OCI-LY7 (cell line): Measurements from ENCODE around the gene PARP14. TPM values are rescaled to one million over a fixed set of nuclear protein-coding genes. Genes with fewer than 3 reads are reported as not detected.

ENCODE experiments used
- BruUV-seq: library from RNA; stranded (reverse); fragments of 400-500 nt; replicated peaks from 2 replicates; lab custom pipeline; 2021; lab: Mats Ljungman, UMichigan
- CTCF ChIA-PET: fragments of 300-600 bp; sonication (Branson Sonifier 250); formaldehyde crosslinking; loops from one replicate; lab custom pipeline; 2022; ENCODE audit warnings: antibody characterized with exemption; ENCODE audit not compliant: unreplicated experiment; lab: Charles Lee
- POLR2A ChIA-PET: fragments of 300-600 bp; sonication (Branson Sonifier 250); formaldehyde crosslinking; loops from one replicate; lab custom pipeline; 2022; ENCODE audit warnings: antibody characterized with exemption; lab: Charles Lee
- DNase-seq: peaks from one replicate; pipeline ENCODE4 v3.0.0-alpha.2; 2015; ENCODE audit warnings: low spot score
- H2AFZ ChIP-seq: fragments of 200-600 bp; sonication (generic), shearing (Covaris generic); 2 replicates; pipeline ENCODE4 v1.6.1; 2014; ENCODE audit warnings: mild to moderate bottlenecking, antibody characterized with exemption, low read length, moderate library complexity
- H3K27ac ChIP-seq: fragments of 200-600 bp; sonication (generic); 2 replicates; pipeline ENCODE4 v1.5.1; 2014; ENCODE audit warnings: mixed run types, low read depth, mild to moderate bottlenecking, moderate library complexity, low read length, inconsistent platforms; ENCODE audit not compliant: poor library complexity, severe bottlenecking
- H3K36me3 ChIP-seq: fragments of 200-600 bp; sonication (generic); 2 replicates; pipeline ENCODE4 v1.6.1; 2014; ENCODE audit warnings: mild to moderate bottlenecking, antibody characterized with exemption, low read length, moderate library complexity, mixed read lengths; ENCODE audit not compliant: insufficient read depth
- H3K4me1 ChIP-seq: fragments of 200-600 bp; sonication (generic); 2 replicates; pipeline ENCODE4 v1.5.1; 2014; ENCODE audit warnings: mild to moderate bottlenecking, low read length; ENCODE audit not compliant: insufficient read depth, poor library complexity, severe bottlenecking
- H3K4me2 ChIP-seq: fragments of 200-600 bp; sonication (generic); 2 replicates; pipeline ENCODE4 v1.6.1; 2014; ENCODE audit warnings: mild to moderate bottlenecking, low read length
- H3K4me3 ChIP-seq: fragments of 200-600 bp; sonication (generic); 2 replicates; pipeline ENCODE4 v1.5.1; 2014; ENCODE audit warnings: mild to moderate bottlenecking, low read depth, low read length; ENCODE audit not compliant: poor library complexity, severe bottlenecking
- H3K79me2 ChIP-seq: fragments of 200-600 bp; sonication (generic); 2 replicates; pipeline ENCODE4 v1.6.1; 2016; ENCODE audit warnings: low read depth, mild to moderate bottlenecking, low read length, moderate library complexity, mixed read lengths; ENCODE audit not compliant: insufficient read depth
- H3K9me2 ChIP-seq: fragments of 200-600 bp; sonication (generic); 2 replicates; pipeline ENCODE4 v1.6.1; 2016; ENCODE audit warnings: mild to moderate bottlenecking, low read length, mixed read lengths; ENCODE audit not compliant: insufficient read depth
- H3K9me3 ChIP-seq: fragments of 200-600 bp; sonication (generic); 2 replicates; pipeline ENCODE4 v1.6.1; 2014; ENCODE audit warnings: mild to moderate bottlenecking, mixed run types, low read length, mixed read lengths
- H4K20me1 ChIP-seq: fragments of 200-600 bp; sonication (generic); 2 replicates; pipeline ENCODE4 v1.6.1; 2014; ENCODE audit warnings: mild to moderate bottlenecking, antibody characterized with exemption, low read length, moderate library complexity, mixed read lengths; ENCODE audit not compliant: insufficient read depth
- CTCF ChIP-seq: fragments of 200-600 bp; sonication (generic); conservative IDR thresholded peaks from 2 replicates; pipeline ENCODE4 v1.5.1; 2014; ENCODE audit warnings: mild to moderate bottlenecking, antibody characterized with exemption, low read length, moderate library complexity, mixed read lengths
- EZH2phosphoT487 ChIP-seq: fragments of 200-600 bp; sonication (generic); IDR thresholded peaks from 2 replicates; pipeline ENCODE4 v1.6.1; 2018; ENCODE audit warnings: low read depth, borderline replicate concordance, mild to moderate bottlenecking, mixed run types, antibody characterized with exemption, low read length, moderate library complexity, mixed read lengths
- intact Hi-C: fragments of 100-400 bp; cut with micrococcal nuclease; formaldehyde crosslinking; loops from one replicate; pipeline ENCODE4 v1.10.0; 2022; ENCODE audit not compliant: unreplicated experiment
- total RNA-seq, 2 experiments: library from RNA; depleted of rRNA in 1 of 2; stranded (reverse); fragments of >200 nt in 1 of 2; shearing (Covaris generic) in 1 of 2; gene quantifications; 2 replicates each; pipeline ENCODE4 v1.2.3, GENCODE V29; 2014 to 2022

PARP14 gene
- total RNA-seq, 2 experiments from 2014 or later, result 5.6 to 12.4 TPM

GRCh38 chr3:122636697-122637096 is 43.9 kb upstream of the PARP14 start:
- no TSS peak for BruUV-seq
- no peaks in the 10 kb centered on the region for H3K9me3 ChIP-seq
- ChIA-PET POLR2A (interaction anchor here (0.9 kb wide), 1 partner anchor 10 kb away, joined by 3 read pairs; no protein-coding TSS in a partner anchor), CTCF (no interaction called here)
- DNase-seq, result no peak
- no peaks in the 10 kb centered on the region for H4K20me1 ChIP-seq
- H3K4me1 ChIP-seq, result no peaks in the 10 kb centered on the region
- H3K79me2 ChIP-seq, result no peaks in the 10 kb centered on the region
- H3K4me3 ChIP-seq, result no peak overlapping the region
- H3K4me2 ChIP-seq, result no peak overlapping the region
- no peak for TF ChIP-seq CTCF
- TF ChIP-seq EZH2phosphoT487, result no peak
- no peak overlapping the region for H2AFZ ChIP-seq
- intact Hi-C loops, result no loop called here
- H3K27ac ChIP-seq, result no peak overlapping the region
- H3K36me3 ChIP-seq, result no peaks in the 10 kb centered on the region
- H3K9me2 ChIP-seq, result no peaks in the 10 kb centered on the region

- Histone ChIP-seq H3K4me1 (no peaks in the 10 kb centered on the region), H3K79me2 (no peaks in the 10 kb centered on the region), H3K9me2 (no peaks in the 10 kb centered on the region), H3K4me2 (no peak overlapping the region), H3K9me3 (no peaks in the 10 kb centered on the region), H4K20me1 (no peaks in the 10 kb centered on the region), H2AFZ (no peak overlapping the region), H3K4me3 (no peak overlapping the region), H3K27ac (no peak overlapping the region), H3K36me3 (no peaks in the 10 kb centered on the region)
- BruUV-seq, result no TSS peak
- no peak for DNase-seq
- ChIA-PET POLR2A (interaction anchor here (0.6 to 1.0 kb wide), 7 partner anchors 8 to 271 kb away, joined by 3 to 6 read pairs (median 3); no protein-coding TSS in a partner anchor), CTCF (no interaction called here)
- intact Hi-C loops, result no loop called here
- TF ChIP-seq EZH2phosphoT487 (no peak), CTCF (no peak)
These were observed 40.1 kb upstream of the PARP14 start for GRCh38 chr3:122640437-122640999.

GRCh38 chr3:122642935-122643334 is 37.7 kb upstream of the PARP14 start:
- Histone ChIP-seq H3K4me2 (no peak overlapping the region), H3K4me1 (peaks cover 14% of the 10 kb centered on the region), H3K79me2 (no peaks in the 10 kb centered on the region), H3K9me2 (no peaks in the 10 kb centered on the region), H3K4me3 (no peak overlapping the region), H3K9me3 (no peaks in the 10 kb centered on the region), H4K20me1 (no peaks in the 10 kb centered on the region), H2AFZ (no peak overlapping the region), H3K36me3 (no peaks in the 10 kb centered on the region), H3K27ac (no peak overlapping the region)
- no peak for DNase-seq
- TF ChIP-seq EZH2phosphoT487 (no peak), CTCF (no peak)
- ChIA-PET POLR2A (interaction anchor here (0.6 kb wide), 1 partner anchor 118 kb away, joined by 5 read pairs; no protein-coding TSS in a partner anchor), CTCF (no interaction called here)
- intact Hi-C loops, result no loop called here
- BruUV-seq, result no TSS peak
